NCI-H128 (cell line): ENCODE results near the gene NEDD4L.
"Not testable (repeated sequence)": the region's sequence is repeated elsewhere in the genome, so short reads cannot be mapped to it uniquely, and the experiment has no call there.

Source experiments
- DNase-seq: peaks from one replicate; lab custom pipeline; 2025; ENCODE audit not compliant: unreplicated experiment; lab: John Stamatoyannopoulos, UW

The NEDD4L gene

GRCh38 chr18:58144671-58145285 is 100.8 kb downstream of the NEDD4L start:
- DNase-seq = no peak

GRCh38 chr18:58146099-58146498 is 102.1 kb downstream of the NEDD4L start:
- no peak for DNase-seq

- DNase-seq = no peak
Observed at GRCh38 chr18:58148954-58149471, 105.0 kb downstream of the NEDD4L start.

- DNase-seq = no peak
Observed at GRCh38 chr18:58150772-58151171, 106.7 kb downstream of the NEDD4L start.

GRCh38 chr18:58152216-58152615 is 108.2 kb downstream of the NEDD4L start:
- DNase-seq = no peak

GRCh38 chr18:58152891-58153290 is 108.9 kb downstream of the NEDD4L start:
- no peak for DNase-seq

GRCh38 chr18:58156516-58156915 is 112.5 kb downstream of the NEDD4L start:
- no peak for DNase-seq

- DNase-seq = no peak
Observed at GRCh38 chr18:58157237-58157636, 113.2 kb downstream of the NEDD4L start.

GRCh38 chr18:58158008-58158407 is 114.0 kb downstream of the NEDD4L start:
- DNase-seq = no peak

- no peak for DNase-seq
Observed at GRCh38 chr18:58158459-58158858, 114.4 kb downstream of the NEDD4L start.

GRCh38 chr18:58161659-58162058 is 117.6 kb downstream of the NEDD4L start:
- DNase-seq = no peak

- DNase-seq = no peak
Observed at GRCh38 chr18:58162127-58162526, 118.1 kb downstream of the NEDD4L start.

GRCh38 chr18:58163004-58163590 is 119.1 kb downstream of the NEDD4L start:
- no peak for DNase-seq

- DNase-seq = no peak
Observed at GRCh38 chr18:58166278-58166844, 122.3 kb downstream of the NEDD4L start.

- no peak for DNase-seq
Observed at GRCh38 chr18:58167073-58167472, 123.0 kb downstream of the NEDD4L start.

GRCh38 chr18:58168221-58168620 is 124.2 kb downstream of the NEDD4L start:
- DNase-seq = no peak

GRCh38 chr18:58168993-58169392 is 125.0 kb downstream of the NEDD4L start:
- DNase-seq = no peak

GRCh38 chr18:58169472-58169871 is 125.4 kb downstream of the NEDD4L start:
- no peak for DNase-seq

GRCh38 chr18:58170036-58170435 is 126.0 kb downstream of the NEDD4L start:
- not testable (repeated sequence) for DNase-seq

- DNase-seq = no peak
Observed at GRCh38 chr18:58172031-58172430, 128.0 kb downstream of the NEDD4L start.

- no peak for DNase-seq
Observed at GRCh38 chr18:58174285-58174684, 130.3 kb downstream of the NEDD4L start.

- peak; percentile 18 for DNase-seq
Observed at GRCh38 chr18:58175122-58175785, 131.2 kb downstream of the NEDD4L start.
